DND-41 (cell line): ENCODE data around the gene RIMS1.

Source experiments
- EZH2 ChIP-seq: IDR thresholded peaks from 3 replicates; pipeline ENCODE4 v1.6.1; 2012; ENCODE audit warnings: borderline replicate concordance, low read depth, mild to moderate bottlenecking, moderate library complexity, low read length, inconsistent platforms; ENCODE audit not compliant: severe bottlenecking
- TF ChIP-seq, protein P1 (sequence below): IDR thresholded peaks from 2 replicates; pipeline ENCODE4 v1.5.1; 2012; ENCODE audit warnings: borderline replicate concordance, low read length, moderate library complexity, mild to moderate bottlenecking; ENCODE audit not compliant: poor library complexity, severe bottlenecking; ENCODE audit errors: extremely low read depth

DNA sequence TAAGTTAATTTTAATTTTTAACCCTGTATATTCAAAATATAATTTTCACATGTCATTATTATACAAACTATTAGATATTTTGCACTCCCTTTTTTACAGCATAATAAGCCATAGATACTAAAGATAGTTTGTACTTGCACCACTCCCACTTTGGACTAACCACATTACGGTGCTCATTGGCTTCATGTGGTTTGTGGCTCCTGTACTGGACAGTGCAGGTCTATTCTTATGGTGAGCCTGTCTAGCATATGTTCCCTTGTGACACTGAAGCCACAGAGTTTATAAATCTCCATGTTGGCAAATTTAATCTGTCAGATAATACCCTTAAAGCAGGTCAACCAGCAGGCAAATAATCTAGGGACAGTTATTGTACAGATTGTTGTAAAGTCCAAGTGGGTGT, 381.1 kb downstream of the RIMS1 start:
- TF ChIP-seq, protein P1, sequence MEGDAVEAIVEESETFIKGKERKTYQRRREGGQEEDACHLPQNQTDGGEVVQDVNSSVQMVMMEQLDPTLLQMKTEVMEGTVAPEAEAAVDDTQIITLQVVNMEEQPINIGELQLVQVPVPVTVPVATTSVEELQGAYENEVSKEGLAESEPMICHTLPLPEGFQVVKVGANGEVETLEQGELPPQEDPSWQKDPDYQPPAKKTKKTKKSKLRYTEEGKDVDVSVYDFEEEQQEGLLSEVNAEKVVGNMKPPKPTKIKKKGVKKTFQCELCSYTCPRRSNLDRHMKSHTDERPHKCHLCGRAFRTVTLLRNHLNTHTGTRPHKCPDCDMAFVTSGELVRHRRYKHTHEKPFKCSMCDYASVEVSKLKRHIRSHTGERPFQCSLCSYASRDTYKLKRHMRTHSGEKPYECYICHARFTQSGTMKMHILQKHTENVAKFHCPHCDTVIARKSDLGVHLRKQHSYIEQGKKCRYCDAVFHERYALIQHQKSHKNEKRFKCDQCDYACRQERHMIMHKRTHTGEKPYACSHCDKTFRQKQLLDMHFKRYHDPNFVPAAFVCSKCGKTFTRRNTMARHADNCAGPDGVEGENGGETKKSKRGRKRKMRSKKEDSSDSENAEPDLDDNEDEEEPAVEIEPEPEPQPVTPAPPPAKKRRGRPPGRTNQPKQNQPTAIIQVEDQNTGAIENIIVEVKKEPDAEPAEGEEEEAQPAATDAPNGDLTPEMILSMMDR = no peak
- no peak for TF ChIP-seq EZH2
